Inflammatory macrophage (primary cell): ENCODE data around the gene XRCC2.
"Not testable (repeated sequence)": the region's sequence is repeated elsewhere in the genome, so short reads cannot be mapped to it uniquely, and the experiment has no call there.

Source experiments
- DNase-seq, 2 donors: peaks; one replicate each; pipeline ENCODE4 v3.0.0-alpha.2; 2020 to 2022

The XRCC2 gene

DNA sequence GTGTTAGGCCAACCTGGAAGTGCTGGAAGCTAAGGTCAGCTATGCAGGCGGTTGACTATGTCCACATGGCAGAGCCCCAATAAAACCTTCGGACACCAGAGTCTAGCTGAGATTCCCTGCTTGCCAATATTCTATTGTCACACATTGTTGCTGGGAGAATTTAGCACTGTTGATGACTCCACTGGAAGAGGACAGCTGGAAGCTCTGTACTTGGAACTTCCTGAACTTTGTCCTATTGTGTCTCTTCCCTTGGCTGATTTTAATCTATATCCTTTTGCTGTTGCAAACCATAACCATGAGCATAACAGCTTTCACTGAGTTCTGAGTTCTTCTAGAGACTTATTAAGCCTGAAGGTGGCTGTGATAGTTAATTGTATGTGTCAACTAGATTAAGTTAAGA, 12.0 kb downstream of the XRCC2 start:
- no peak for DNase-seq

DNA sequence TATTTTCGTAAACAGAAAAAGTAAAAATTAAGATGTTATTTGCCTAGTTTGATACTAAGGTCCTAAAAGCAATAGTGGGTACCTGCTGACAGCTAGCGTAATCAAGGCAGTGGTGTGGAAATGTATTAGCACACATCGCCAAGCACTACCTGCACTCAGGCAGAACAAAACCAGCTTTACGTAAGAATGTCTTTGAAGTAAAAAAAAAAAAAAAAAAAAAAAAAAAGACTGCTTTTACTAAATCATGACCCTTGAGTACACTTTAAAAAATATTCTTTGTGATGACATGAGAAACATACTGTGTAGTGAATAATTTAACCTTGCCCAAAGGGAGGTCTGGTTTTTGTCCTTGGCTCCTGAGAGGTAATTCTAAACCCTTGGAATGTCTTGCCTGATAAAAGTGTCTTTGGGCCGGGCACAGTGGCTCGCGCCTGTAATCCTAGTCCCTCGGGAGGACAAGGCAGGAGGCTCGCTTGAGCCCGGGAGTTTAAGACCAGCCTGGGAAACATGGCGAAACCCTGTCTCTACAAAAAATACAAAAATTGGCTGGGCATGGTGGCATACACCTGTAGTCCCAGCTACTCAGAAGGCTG, 12.7 kb downstream of the XRCC2 start:
- no peak for DNase-seq

DNA sequence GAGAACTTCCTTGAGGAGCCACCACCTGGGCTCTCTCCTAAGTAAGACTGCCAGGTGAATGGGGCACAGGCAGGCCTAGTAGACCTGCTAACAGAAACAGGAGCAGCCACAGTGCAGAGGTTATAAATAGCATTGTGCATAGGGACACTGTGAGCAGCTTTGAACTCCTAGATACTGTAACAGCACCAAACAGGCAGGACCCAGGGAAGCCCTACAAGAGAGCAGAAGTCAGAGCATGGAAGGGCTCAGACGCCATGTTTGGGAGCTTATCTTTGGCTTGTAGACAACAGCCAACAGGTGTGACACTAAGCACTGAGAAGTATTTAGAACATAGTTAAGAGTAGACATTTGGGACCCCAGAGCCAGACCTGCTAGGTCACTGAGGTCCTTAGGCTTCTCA, 14.5 kb downstream of the XRCC2 start:
- DNase-seq = no peak

DNA sequence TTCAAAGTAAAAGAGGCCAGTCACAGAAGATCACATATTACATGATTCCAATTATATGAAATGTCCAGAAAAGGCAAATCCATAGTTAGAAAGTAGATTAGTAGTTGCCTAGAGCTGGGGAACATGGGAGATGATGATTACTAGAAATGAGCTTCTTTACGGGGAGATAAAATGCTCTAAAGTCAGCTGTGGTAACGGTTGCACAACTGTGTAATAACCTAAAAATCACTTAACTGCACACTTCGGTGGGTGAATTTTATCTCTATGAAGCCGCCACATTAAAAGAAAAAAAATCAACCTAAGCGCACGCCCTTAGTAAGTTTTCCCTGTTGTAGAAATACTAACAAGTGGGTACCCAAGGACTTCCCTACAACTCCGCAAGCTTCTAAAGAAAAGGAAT, 15.9 kb downstream of the XRCC2 start:
- no peak for DNase-seq

DNA sequence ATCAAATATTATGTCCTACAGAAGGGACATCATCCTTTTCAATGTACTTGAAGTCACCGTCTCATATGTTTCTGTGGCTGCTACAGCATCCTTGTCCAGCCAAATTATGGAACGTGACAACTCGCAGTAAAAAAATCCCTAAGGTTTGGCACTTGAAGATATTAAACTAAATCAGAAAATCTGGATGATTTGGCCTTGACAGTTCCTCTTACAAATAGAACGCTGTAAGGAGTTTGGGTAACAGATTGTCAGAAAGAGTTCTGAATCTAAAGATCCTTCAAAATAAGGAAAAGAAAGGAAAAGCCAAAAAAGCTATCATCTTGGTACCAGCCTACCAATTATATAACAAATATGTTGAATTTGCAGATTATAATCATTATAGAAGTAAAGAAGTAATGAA, 21.0 kb downstream of the XRCC2 start:
- no peak for DNase-seq

DNA sequence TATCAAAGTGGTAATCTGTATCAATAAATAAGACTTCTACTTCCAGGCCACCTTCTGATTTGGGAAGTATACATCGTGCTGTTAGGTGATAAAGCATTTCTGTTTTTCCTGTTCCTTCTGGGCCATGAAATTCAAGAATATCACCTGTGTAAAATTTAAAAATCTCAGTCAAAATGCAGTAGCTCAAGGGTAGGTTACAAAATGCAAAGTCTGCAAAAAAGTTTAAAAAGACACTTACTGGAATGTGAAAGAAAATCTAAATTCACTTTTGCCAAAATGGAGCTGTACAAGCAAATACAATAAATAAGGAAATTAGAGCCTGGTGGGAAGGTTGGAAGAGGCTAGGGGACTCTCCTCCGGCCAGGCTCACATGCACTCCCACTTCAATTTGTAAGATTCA, 26.7 kb downstream of the XRCC2 start:
- no peak for DNase-seq

DNA sequence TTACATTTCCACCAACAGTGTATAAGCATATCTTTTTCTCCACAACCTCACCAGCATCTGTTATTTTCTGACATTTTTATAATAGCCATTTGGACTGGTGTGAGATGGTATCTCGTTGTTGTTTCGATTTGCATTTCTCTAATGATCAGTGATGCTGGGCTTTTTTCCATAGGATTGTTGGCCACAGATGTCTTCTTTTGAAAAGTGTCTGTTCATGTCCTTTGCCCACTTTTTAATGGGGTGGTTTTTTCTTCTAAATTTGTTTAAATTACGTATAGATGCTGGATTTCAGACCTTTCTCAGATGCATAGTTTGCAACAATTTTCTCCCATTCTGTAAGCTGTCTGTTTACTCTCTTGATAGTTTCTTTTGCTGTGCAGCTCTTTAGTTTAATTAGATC, 28.9 kb downstream of the XRCC2 start:
- no peak for DNase-seq

DNA sequence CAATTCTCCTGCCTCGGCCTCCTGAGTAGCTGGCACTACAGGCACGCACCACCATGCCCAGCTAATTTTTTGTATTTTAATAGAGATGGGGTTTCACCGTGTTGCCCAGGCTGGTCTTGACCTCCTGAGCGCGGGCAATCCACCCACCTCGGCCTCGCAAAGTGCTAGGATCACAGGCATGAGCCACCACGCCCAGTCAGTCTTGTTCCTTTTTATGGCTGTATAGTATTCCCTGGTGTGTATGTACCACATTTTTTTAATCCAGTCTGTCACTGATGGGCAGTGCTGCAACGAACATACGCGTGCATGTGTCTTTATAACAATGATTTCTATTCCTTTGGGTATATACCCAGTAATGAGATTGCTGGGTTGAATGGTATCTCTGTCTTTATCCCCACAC, 29.4 kb downstream of the XRCC2 start:
- not testable (repeated sequence) for DNase-seq

DNA sequence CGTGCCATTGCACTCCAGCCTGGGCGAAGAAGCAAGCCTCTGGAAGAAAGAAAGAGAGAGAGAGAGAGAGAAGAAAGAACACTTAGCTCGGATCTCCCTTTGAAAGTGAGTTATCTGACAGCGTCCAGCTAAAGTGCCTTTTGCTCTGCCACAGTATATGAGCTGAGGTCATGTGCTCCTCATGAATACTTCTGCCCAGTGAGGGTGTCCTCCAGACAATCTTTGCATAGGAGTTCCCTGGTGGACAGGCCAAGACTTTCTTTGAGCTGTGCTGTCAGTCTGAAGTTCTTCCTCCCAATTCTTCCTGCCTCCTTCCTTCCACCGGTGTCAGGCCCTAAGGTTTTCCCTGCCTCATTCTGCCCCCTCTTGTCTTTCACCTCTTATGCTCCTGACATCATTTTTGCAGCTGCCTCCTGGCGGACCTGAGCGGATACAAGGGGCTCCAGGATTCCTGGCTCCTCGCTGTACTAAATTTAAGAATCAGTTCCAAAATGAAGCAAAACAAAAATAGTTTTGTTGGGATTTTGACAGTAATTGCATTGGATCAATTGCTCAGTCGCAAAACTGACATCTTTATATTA, 31.9 kb downstream of the XRCC2 start:
- DNase-seq = no peak

DNA sequence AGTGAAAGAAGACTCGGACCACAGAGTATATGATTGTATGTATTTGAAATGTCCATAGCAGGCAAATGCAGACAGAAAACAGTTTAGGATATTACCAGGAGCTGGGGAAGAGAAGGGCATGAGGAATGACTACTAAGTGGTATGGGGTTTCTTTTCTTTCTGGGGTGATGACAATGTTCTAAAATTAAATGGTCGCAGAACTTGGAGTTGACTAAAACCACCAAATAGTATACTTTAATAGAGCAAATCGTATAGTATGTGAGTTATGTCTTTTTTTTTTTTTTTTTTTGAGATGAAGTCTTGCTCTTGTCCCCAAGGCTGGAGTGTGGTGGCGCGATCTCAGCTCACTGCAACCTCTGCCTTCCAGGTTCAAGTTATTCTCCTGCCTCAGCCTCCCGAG, 34.6 kb downstream of the XRCC2 start:
- no peak for DNase-seq

DNA sequence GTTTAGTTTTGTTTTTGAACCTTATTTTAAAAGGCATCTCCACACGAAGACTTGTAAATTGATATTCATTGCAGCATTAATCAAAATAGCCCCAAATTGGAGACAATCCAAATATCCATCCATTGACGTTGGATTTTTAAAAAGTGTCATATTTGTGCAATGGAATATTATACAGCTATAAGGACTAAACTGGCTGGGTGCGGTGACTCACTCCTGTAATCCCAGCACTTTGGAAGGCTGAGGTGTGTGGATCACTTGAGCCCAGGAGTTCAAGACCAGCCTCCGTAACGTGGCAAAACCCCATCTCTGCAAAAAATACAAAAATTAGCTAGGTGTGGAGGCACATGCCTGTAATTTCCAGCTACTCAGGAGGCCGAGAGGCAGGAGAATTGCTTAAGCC, 35.1 kb downstream of the XRCC2 start:
- no peak for DNase-seq

DNA sequence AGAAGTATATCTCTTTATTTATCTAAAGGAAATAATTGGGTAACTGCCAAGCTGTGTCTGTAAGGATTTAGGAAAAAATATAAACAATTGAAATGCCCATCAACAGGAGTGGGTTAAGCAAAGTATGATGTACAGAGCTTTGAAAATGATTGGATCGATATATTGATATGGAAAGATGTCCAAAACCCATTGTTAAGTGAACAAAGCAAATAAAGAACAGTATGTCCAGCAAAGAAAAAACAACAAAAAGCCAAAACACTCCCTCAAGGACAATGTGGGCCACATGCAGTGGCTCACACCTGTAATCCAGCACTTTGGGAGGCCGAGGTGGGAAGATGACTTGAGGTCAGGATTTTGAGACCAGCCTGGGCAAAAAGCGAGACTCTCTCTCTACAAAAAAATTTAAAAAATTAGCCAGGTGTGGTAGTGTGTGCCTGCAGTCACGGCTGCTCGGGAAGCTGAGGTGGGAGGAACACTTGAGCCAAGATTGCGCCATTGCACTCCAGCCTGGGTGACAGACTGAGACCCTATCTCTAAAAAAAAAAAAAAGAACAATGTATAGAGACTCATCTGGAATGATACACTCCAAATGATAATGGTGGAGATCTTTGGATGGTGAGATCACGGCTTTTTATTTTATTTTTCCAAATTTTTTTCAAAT, 37.9 kb downstream of the XRCC2 start:
- DNase-seq = no peak

DNA sequence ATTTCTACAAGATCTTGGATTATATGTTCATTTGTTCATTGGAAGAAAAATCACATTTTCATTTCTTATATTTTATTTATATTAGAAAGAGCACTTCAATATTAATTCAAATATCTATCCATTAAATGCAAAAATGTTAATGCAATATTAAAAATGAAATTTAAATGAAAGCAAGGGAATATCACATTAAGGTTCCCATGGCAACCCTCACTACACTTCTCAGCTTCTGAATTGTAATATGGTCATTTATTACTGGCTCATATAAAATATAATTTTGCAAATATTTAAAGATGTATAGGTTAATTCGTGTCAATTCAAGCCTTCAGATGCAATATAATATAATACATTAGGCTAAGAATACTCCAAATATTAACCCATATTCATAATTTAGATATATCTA, 38.8 kb downstream of the XRCC2 start:
- DNase-seq = no peak

DNA sequence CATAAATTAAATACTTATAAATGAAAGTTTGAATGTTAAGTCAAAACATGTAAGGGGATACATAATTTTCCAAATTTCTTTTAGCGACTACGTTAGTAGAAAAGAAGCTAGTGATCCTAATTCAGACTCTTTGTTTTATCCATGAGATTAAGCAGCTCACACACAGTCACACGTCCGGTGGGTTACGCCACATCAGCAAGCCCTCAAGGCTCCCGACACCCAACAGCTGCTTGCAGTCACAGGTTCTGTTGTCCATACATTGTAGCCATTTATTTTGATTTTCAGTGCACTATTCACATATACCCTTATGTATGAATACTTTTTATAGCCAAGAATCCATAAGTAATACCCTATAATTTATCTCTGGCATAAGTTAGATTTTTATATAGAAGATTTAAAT, 39.5 kb downstream of the XRCC2 start:
- DNase-seq = no peak

DNA sequence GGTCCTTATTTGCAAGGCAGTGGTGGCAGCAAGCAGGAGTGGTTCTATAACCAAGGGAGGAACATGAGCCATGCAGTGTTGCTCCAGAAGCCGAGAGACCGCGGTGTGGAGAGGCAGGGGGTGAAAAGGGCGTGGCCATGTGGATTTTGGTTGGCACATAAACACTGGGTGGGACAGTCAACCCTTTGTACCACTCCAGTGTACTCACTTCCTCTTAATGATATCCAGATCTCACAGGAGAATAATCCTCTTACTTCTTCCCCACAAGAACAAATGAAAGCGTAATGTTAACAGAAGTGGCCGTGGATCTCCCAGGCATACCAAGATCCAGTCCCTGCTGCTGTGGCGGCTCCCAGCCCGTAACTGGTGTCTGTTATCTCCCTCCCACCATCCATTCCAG, 42.4 kb downstream of the XRCC2 start:
- DNase-seq = no peak

DNA sequence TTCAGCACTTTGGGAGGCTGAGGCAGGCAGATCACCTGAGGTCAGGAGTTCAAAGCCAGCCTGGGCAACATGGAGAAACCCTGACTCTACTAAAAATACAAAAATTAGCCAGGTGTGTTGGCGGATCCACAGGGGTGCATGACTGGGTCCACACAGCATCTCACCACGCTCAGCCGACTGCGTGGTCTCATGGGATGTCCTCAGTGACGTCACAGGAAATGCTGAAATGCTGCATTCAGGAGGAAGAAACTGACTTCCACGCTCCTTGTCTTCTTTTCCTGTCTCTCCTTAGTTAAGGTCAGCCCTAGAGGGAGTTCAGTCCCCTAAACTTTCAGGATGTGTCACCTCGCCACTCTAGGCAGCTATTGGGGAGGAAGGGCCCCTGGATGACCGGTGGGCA, 42.9 kb downstream of the XRCC2 start:
- DNase-seq = no peak

DNA sequence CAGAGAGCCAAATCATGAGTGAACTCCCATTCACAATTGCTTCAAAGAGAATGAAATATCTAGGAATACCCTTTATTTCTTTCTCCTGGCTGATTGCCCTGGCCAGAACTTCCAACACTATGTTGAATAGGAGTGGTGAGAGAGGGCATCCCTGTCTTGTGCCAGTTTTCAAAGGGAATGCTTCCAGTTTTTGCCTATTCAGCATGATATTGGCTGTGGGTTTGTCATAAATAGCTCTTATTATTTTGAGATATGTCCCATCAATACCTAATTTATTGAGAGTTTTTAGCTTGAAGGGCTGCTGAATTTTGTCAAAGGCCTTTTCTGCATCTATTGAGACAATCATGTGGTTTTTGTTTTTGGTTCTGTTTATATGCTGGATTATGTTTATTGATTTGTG, 47.2 kb downstream of the XRCC2 start:
- DNase-seq = not testable (repeated sequence)

DNA sequence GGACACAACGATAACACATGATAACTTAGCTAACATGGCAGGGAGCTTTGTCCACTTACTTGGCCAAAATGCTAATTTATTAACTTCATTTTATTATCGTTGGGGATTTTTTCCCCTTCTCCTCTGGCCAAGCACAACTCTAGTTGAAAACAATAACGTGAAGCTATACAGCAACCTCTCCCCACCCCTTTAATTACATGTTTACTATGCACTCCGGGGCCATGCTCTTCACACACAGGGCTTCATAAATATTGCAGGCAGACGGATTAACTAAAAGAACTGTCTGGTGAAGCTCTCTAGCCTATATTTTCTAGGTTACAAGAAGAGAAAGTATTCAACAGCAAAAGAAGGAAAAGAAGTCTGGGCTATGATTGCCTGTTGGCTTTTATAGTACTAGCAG, 51.7 kb downstream of the XRCC2 start:
- no peak for DNase-seq

DNA sequence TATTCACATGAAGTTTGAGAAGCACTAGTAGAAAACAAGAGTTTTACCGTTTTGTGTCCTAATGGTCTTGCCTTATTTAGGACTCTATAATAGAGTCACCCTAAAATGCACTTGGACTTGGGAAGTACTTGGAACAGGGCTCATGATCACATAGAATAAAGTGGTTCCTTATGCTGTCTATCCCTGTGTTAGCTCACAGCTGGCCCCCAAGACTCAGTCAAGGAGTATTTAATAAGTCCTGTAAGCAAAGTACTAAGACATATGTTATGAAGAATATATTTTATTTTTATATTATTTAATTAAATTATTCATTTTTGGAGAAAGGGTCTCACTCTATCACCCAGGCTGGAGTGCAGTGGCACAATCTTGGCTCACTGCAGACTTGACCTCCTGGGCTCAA, 54.5 kb downstream of the XRCC2 start:
- DNase-seq = no peak

DNA sequence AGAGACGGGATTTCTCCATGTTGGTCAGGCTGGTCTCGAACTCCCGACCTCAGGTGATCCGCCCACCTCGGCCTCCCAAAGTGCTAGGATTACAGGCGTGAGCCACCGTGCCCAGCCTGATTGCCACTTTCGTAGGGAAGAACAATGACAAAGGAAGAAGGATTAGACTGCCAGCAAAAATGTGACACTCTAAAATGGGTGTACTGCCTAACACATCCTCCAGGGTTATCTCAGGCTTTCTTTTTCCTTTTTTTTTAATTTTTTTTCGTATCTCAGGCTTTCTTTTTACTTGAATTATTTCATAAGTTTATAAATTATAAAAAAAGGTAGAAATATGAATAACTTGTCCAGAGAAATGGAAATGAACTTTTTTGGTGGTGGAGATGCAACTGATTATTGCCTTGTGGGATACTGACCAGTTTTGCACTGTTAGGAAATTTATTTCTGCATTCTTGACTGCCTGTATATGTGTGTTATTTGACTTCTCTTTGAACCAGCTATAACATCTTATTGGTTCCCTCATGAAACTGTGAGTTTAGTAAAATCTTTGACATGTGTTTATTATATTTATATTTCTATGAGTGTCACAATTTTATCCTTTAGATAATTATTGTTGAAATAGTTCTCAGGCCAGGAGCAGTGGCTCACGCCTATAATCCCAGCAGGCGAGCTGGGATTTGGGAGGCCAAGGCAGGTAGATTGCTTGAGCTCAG, 56.8 kb downstream of the XRCC2 start:
- no peak for DNase-seq

DNA sequence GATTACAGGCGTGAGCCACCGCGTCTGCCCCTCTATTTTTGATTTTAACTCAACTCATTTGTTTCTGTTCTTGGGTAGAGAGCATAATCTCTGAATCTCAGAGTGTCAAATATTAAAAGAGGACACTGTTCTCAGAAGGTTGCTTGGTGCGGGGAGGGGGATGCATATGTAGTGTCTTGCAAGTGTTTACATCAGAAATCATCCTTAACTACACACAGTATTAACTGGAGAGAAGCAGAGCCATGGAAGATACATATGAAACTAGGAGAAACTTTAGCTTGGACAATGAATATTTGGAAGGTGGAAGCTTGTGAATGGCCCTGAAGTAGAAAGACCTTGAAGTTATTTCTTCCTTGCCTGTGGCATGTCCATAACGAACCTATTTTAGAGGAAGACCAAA, 57.5 kb downstream of the XRCC2 start:
- DNase-seq = no peak

DNA sequence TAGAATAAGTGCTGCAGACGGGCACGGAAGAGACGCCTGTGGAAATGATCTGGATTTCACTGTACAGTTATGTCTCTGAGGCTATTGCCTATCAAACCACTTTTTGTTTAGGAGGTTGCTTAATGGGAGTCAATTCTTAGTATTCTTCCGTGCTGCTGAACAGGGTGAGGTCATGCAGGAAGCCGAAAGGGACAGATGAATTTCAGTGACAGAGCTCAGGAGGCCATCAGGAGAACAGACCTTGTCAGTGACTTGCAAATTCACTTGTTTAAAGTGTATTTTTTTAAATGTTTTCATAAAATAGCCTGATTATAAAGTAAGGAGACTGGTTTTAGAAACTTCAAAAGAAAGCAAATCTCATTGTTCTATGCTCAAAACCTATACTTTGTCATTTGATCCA, 58.9 kb downstream of the XRCC2 start:
- DNase-seq = peak; percentile 18 to 23

DNA sequence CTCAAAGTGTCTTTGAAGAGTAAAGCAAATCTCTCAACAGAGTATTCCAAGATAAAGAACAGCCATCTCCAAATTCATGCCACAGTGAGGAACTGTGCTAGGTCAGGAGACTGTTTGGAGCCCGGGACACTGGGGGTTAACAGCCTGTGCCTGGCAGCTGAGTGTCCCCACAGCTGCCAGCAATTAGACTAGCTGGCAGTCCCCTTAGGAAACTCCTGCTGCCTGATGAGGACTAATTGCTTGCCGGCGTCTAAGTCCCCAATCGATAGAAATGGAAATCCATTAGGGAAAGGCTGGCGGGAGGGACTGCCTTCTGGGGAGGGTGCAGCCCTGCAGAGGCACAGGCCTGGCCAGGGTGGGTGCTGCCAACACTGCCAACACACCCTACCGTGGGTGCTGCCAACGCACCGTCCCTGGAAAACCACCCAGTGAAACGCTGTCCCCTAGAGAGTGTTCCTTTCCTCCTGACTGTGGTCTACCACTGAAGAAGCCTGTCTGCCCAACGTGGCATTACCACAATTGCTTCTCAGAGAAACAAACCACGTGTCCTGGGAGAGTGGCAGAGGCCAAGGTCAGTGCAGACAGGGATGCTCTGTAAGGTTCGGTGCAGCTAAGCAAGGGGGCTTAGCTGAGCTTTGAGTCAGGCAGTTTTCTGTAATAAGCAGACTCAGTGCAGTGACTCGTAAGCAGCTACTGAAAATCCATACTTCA, 60.8 kb downstream of the XRCC2 start:
- no peak for DNase-seq
